Epithelial cell of proximal tubule (primary cell): ENCODE measurements around the gene AFF1. TPM values are rescaled to one million over a fixed set of nuclear protein-coding genes. Genes with fewer than 3 reads are reported as not detected.
"Not testable (repeated sequence)": the region's sequence is repeated elsewhere in the genome, so short reads cannot be mapped to it uniquely, and the experiment has no call there.

Experiments
- DNase-seq: peaks from one replicate; pipeline ENCODE4 v3.0.0-alpha.2; 2011; ENCODE audit warnings: low read depth
- H3K4me3 ChIP-seq: 2 replicates; pipeline ENCODE4 v1.5.1; 2011; ENCODE audit warnings: low read depth, mild to moderate bottlenecking, low read length
- total RNA-seq: library from RNA; depleted of rRNA; stranded (reverse); fragments of >200 nt; gene quantifications from 2 replicates; pipeline ENCODE4 v1.2.3, GENCODE V29; 2015
- TF ChIP-seq, protein P1 (sequence below): conservative IDR thresholded peaks from 2 replicates; pipeline ENCODE4 v1.5.1; 2012; ENCODE audit warnings: low read depth, mild to moderate bottlenecking, low read length

Gene AFF1
- total RNA-seq, 1 donor from 2014 or later: 12.5 TPM

DNA sequence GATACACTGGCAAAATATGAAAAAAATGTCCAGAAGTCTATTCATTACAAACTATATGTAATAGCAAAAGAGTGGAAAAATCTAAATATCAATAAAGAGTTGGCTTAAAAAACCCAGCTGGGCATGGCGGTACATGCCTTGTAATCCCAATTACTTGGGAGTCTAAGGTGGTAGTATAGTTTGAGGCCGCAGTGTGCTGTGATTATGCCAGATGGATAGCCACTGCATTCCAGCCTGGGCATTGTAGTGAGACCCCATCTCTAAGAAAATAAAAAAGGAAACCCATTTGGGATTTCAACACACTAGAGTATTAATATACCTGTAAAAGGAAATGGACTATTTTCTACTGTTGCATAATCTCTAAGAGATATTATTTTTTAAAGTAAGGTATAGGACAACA, 45.4 kb downstream of the AFF1 start:
- no peak overlapping the region for H3K4me3 ChIP-seq
- TF ChIP-seq, protein P1, sequence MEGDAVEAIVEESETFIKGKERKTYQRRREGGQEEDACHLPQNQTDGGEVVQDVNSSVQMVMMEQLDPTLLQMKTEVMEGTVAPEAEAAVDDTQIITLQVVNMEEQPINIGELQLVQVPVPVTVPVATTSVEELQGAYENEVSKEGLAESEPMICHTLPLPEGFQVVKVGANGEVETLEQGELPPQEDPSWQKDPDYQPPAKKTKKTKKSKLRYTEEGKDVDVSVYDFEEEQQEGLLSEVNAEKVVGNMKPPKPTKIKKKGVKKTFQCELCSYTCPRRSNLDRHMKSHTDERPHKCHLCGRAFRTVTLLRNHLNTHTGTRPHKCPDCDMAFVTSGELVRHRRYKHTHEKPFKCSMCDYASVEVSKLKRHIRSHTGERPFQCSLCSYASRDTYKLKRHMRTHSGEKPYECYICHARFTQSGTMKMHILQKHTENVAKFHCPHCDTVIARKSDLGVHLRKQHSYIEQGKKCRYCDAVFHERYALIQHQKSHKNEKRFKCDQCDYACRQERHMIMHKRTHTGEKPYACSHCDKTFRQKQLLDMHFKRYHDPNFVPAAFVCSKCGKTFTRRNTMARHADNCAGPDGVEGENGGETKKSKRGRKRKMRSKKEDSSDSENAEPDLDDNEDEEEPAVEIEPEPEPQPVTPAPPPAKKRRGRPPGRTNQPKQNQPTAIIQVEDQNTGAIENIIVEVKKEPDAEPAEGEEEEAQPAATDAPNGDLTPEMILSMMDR: no peak
- DNase-seq: no peak

DNA sequence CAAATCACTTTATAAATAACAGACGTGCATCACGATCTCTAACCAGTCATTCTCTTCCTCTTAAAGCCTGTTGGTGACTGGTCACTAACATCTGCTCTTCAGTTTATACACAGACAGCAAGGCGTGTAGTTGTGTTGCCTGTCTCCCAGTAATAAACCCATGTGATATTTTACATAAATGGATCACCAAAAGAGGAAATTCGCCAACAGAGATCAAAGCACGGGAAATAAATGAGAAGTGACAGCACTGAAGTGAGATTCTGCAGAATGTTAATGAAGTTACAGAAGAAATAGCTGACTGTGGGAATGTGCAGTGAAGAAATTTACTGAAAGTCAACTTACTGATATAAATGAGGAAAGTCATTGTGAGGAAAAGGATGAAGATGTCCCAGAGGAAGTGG, 47.0 kb downstream of the AFF1 start:
- no peak for DNase-seq
- no peak overlapping the region for H3K4me3 ChIP-seq
- TF ChIP-seq, protein P1: no peak

DNA sequence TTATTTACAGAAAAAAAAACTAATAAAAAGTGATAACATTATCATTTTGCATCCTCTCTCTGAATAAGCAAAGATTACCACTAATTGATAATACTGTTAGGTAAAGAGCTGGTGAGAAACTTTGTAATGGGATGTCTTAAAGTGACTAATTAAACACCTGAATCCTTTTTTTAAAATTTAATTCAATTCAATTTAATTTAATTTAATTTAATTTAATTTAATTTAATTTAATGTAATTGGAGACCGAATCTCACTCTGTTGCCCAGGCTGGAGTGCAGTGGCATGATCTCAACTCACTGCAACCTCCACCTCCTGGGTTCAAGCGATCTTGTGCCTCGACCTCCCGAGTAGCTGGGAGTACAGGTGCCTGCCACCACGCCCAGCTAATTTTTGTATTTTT, 51.0 kb downstream of the AFF1 start:
- not testable (repeated sequence) for H3K4me3 ChIP-seq, DNase-seq

DNA sequence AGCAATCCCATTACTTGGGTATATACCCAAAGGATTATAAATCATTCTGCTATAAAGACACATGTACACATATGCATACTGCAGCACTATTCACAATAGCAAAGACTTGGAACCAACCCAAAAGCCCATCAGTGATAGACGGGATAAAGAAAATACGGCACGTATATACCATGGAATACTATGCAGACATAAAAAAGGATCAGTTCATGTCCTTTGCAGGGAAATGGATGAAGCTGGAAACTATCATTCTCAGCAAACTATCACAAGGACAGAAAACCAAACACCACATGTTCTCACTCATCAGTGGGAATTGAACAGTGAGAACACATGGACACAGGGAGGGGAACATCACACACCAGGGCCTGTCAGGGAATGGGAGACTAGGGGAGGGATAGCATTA, 54.8 kb downstream of the AFF1 start:
- H3K4me3 ChIP-seq, DNase-seq: not testable (repeated sequence)

DNA sequence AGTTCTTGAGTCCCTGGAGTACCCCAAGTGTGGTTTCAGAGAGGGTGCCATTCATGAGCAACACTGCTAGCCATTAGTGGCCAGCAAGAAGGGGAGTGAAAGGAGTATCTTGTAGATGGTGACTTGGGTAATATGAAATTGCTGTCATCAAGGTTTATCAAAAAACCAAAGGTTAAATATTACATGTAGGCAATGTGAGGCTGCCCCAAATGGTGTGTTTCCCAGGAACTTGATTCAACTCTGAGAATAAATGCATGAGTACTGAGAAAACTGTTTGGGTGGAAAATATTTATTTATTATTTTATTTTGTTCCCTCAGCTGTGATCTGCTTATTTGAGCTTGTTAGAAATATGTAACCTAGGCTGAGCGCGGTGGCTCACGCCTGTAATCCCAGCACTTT, 55.7 kb downstream of the AFF1 start:
- no peak for DNase-seq
- no peak overlapping the region for H3K4me3 ChIP-seq
- TF ChIP-seq, protein P1: no peak

DNA sequence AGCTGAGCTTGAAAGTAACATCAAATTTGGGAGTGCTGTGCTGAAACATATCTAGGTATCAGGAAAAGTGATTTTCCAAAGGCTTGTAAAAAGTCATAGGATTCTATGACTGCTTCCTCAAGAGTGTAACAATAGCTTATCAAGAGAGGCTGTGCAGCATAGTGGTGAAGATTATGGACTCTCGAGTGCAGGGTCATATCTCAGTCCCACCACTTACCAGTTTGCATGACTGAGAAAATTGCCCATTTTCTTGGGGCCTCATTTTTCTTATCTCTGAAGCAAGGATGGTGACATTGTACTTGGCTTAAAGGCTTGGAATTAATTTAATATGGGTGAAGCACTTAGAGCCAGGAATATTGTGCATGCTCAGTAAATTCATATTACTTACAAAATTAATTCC, 57.2 kb downstream of the AFF1 start:
- H3K4me3 ChIP-seq: no peak overlapping the region
- TF ChIP-seq, protein P1: no peak
- no peak for DNase-seq

DNA sequence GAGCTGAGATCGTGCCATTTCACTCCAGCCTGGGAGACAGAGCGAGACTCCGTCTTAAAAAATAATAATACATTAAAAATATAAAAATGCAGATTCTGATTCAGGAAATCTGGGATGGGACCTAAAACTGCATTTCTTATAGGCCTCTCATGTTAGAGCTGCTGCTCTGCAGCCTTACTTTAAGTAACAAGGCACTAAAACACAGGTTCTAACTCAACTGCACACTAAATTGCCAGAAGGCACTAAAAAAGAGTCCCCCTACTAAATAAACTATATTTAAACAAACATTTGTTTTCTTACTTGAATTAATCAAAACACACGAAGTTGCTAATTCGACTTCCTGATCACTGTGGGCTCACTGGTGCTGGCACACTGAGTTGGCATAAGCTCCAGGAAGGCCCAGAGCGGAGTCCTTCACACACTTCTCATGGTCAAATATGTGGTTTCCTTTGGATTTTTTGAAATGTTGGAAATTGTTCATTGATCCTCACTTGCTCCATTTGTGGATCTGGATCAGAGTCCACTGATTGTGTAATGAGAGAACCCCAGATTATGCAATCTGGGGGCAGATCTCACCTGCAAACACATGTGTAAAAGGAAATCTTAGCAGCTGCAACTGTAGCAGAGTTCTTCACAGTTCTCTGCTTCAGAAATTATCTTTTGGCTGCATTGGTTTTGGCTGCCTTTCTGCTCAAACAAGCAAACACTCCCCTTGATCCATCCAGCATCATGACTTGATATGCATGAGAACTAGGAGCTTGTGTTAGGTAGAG, 59.3 kb downstream of the AFF1 start:
- H3K4me3 ChIP-seq: no peak overlapping the region
- TF ChIP-seq, protein P1: no peak
- no peak for DNase-seq

DNA sequence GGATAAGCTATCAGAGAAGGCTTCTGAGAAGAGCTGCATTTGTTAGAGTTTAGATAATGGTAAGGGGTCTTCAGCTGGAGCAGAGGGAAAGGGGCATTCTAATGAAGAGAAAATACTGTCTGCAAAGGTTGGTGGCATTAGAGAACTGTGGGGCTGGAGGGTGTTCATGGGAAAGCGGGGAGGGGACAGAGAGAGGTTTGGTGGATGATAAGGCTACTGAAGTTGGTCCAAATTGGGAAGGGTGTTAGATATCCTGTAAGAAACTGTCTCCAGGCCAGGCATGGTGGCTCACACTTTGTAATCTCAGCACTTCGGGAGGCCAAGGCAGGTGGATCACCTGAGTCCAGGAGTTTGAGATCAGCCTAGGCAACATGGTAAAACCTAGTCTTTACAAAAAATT, 59.9 kb downstream of the AFF1 start:
- TF ChIP-seq, protein P1: no peak
- no peak overlapping the region for H3K4me3 ChIP-seq
- DNase-seq: no peak

DNA sequence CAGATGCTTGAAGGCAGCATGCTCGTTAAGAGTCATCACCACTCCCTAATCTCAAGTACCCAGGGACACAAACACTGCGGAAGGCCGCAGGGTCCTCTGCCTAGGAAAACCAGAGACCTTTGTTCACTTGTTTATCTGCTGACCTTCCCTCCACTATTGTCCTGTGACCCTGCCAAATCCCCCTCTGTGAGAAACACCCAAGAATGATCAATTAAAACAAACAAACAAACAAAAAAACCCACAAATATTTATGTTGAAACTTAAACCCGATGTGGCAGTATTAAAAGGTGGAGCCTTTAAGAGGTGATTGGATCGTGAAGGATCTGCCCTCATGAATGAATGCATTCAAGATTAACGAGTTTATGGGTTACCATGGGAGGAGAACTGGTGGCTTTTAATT, 61.7 kb downstream of the AFF1 start:
- DNase-seq, H3K4me3 ChIP-seq: not testable (repeated sequence)
